K562 (cell line): ENCODE measurements around the gene NPC1L1. TPM values are rescaled to one million over a fixed set of nuclear protein-coding genes. Genes with fewer than 3 reads are reported as not detected.

Experiments
- ARID3A ChIP-seq: IDR thresholded peaks from 2 replicates; pipeline ENCODE4 v1.6.1; 2012; ENCODE audit warnings: low read depth, low read length, improper control_type of control experiment, borderline replicate concordance
- ARID3B ChIP-seq: fragments of 250-450 bp; sonication (Bioruptor Pico); IDR thresholded peaks from 2 replicates; pipeline ENCODE4 v1.4.0; 2020; ENCODE audit warnings: borderline replicate concordance
- FUS ChIP-seq: fragments of 200-400 bp; formaldehyde crosslinking; optimal IDR thresholded peaks from 2 replicates; pipeline ENCODE3; 2017; ENCODE audit warnings: low read depth, low read length
- GTF2F1 ChIP-seq: IDR thresholded peaks from 2 replicates; pipeline ENCODE4 v1.6.1; 2011; ENCODE audit warnings: low read depth, low read length, improper control_type of control experiment
- HNRNPLL ChIP-seq: fragments of 200-400 bp; formaldehyde crosslinking; IDR thresholded peaks from 2 replicates; pipeline ENCODE4 v1.6.1; 2017; ENCODE audit warnings: low read length, low read depth, mild to moderate bottlenecking; ENCODE audit not compliant: poor library complexity, severe bottlenecking
- MCM3 ChIP-seq: fragments of 450-650 bp; IDR thresholded peaks from 2 replicates; pipeline ENCODE4 v1.6.1; 2016
- MEIS2 ChIP-seq: fragments of 450-650 bp; IDR thresholded peaks from 2 replicates; pipeline ENCODE4 v1.6.1; 2014; ENCODE audit warnings: mild to moderate bottlenecking; ENCODE audit not compliant: partially characterized antibody
- NR3C1 ChIP-seq: sonication (generic); formaldehyde crosslinking; IDR thresholded peaks from 2 replicates; pipeline ENCODE4 v1.8.1; 2022; ENCODE audit warnings: missing genetic modification reagents
- RUNX1 ChIP-seq: sonication (generic); IDR thresholded peaks from 2 replicates; pipeline ENCODE4 v1.6.1; 2016; ENCODE audit warnings: antibody characterized with exemption, low read depth
- SIN3A ChIP-seq, 2 experiments: fragments of 150-350 bp in 1 of 2; IDR thresholded peaks; 2 replicates each; pipeline ENCODE4 v1.6.1; 2011 to 2016; ENCODE audit warnings: borderline replicate concordance in 2 of 2, low read depth in 2 of 2, low read length in 2 of 2, mild to moderate bottlenecking in 2 of 2, moderate library complexity in 2 of 2; ENCODE audit not compliant: control insufficient read depth in 1 of 2
- SLC30A9 ChIP-seq: fragments of 250-450 bp; sonication (Bioruptor Pico); IDR thresholded peaks from 2 replicates; pipeline ENCODE4 v1.8.0; 2022; ENCODE audit warnings: mild to moderate bottlenecking, moderate library complexity
- TRIM28 ChIP-seq: fragments of 450-650 bp; IDR thresholded peaks from 2 replicates; pipeline ENCODE4 v1.6.1; 2017
- ZBTB49 ChIP-seq: sonication (generic); formaldehyde crosslinking; IDR thresholded peaks from 2 replicates; pipeline ENCODE4 v1.8.0; 2022; ENCODE audit warnings: missing genetic modification reagents, mild to moderate bottlenecking, borderline replicate concordance
- ZFP36 ChIP-seq: fragments of 150-350 bp; IDR thresholded peaks from 2 replicates; pipeline ENCODE4 v1.6.1; 2018; ENCODE audit warnings: low read length, low read depth; ENCODE audit not compliant: partially characterized antibody
- ZNF143 ChIP-seq: sonication (generic); formaldehyde crosslinking; IDR thresholded peaks from 2 replicates; pipeline ENCODE4 v1.9.0; 2022; ENCODE audit warnings: mild to moderate bottlenecking, missing genetic modification reagents
- ZNF589 ChIP-seq: fragments of 200-800 bp; sonication (Bioruptor generic); IDR thresholded peaks from 2 replicates; pipeline ENCODE4 v1.6.1; 2016; ENCODE audit warnings: low read depth, missing genetic modification characterization, missing compliant biosample characterization
- ZNF76 ChIP-seq: fragments of 250-450 bp; sonication (Bioruptor Pico); IDR thresholded peaks from 2 replicates; pipeline ENCODE4 v1.4.0; 2020; ENCODE audit warnings: mild to moderate bottlenecking, moderate library complexity, borderline replicate concordance
- polyA plus RNA-seq, 8 experiments: library from polyadenylated mRNA; depleted of rRNA in 4 of 8; stranded (reverse) in 5 of 8; unstranded in 3 of 8; fragments of >200 nt; fragmentation: Nextera tagmentation in 2 of 8; fragmentation: Illumina TruSeq in 1 of 8; extraction: Ambion mirVana in 2 of 8; extraction: Trizol in 1 of 8; gene quantifications; 2 replicates each; pipeline versions ENCODE4 v1.2.1 to v1.2.3, GENCODE V29; 2011 to 2014; ENCODE audit warnings: inconsistent platforms in 1 of 8, missing spikeins in 1 of 8
- total RNA-seq, 7 experiments: library from RNA; depleted of rRNA in 6 of 7; stranded (reverse); fragments of >200 nt in 6 of 7; fragmentation: Illumina TruSeq in 2 of 7; extraction: Trizol in 2 of 7; gene quantifications; 2 replicates each; pipeline versions ENCODE4 v1.2.1 to v1.2.3, GENCODE V29; 2011 to 2021; ENCODE audit warnings: low replicate concordance in 1 of 7
- TF ChIP-seq, protein P1 (sequence below): fragments of 450-650 bp; IDR thresholded peaks from 2 replicates; pipeline ENCODE4 v1.6.1; 2016; ENCODE audit warnings: antibody characterized with exemption

NPC1L1 gene
- total and polyA plus RNA-seq, 9 of the 15 experiments (the other 6 are each of a cell fraction or from before 2014, with no cell fraction given), result 0.01 to 0.18 (median 0.07) TPM; not detected in 4

DNA sequence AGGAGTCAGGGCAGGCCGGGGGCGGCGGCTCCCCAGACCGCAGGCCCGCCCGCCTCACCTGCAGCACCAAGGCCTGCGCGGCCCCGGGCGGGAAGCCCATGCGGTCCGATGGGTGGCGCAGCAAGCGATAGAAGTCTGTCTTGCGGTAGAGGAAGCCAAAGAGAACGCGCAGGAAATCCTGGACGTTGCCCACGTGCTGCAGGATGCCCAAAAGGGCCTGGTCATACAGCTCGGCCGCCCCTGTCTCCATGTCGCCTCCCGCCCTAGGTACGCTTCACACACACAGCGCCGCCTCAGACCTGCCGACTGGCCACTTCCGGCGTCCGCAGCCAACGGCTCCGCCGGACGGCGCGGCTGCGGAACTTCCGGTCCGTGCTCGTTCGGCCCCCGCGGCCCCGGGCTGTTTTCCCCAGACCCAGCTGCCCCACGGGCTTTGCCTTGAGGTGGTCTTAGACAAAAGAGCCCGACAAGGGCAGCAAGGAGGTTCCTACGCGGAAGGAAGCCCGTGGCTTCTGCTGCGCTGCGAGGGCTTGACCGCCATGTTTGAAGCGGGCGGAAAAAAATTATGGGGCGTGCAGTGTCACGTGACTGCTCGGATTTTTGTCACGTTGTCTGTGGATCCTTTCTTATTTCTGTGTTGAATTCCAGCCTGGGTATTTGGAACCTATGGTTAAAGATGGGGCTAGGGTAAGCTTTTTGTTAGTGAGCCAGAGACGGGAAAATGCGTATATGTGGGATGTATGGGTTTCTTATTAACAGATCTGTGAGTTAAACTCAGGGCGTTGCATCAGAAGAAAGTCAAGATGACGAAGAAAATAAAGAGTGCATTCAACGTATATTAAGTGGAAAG lies 50.6 kb downstream of the NPC1L1 start, which contains the start of gene NUDCD3 (continued):
- TF ChIP-seq ARID3A (no peak), HNRNPLL (peak; percentile 67), NR3C1 (peak; percentile 87; the same call in 1 of the 2 replicates), MCM3 (no peak), ZNF589 (peak; percentile 73; the same call in 1 of the 2 replicates), ZBTB49 (CRISPR knock-in tag) (no peak), SLC30A9 (CRISPR knock-in tag) (no peak), FUS (no peak), SIN3A (IDR thresholded peaks at IDR 0.05; ENCODE audit: borderline replicate concordance in 2 of 2, control insufficient read depth in 1 of 2, low read depth in 2 of 2, low read length in 2 of 2) (peak; percentile 53 to 92; a peak in 2 of 4 replicates), TRIM28 (no peak; the same call in 1 of the 2 replicates), RUNX1 (no peak), ARID3B (CRISPR knock-in tag) (no peak; the same call in 1 of the 2 replicates), ZFP36 (no peak), GTF2F1 (0 out of 2 replicates have a peak, but pooled peaks have one; percentile 32), MEIS2 (no peak), ZNF76 (CRISPR knock-in tag) (0 out of 2 replicates have a peak, but pooled peaks have one; percentile 47), ZNF143 (CRISPR knock-in tag) (0 out of 2 replicates have a peak, but pooled peaks have one; percentile 42)
- TF ChIP-seq, protein P1, sequence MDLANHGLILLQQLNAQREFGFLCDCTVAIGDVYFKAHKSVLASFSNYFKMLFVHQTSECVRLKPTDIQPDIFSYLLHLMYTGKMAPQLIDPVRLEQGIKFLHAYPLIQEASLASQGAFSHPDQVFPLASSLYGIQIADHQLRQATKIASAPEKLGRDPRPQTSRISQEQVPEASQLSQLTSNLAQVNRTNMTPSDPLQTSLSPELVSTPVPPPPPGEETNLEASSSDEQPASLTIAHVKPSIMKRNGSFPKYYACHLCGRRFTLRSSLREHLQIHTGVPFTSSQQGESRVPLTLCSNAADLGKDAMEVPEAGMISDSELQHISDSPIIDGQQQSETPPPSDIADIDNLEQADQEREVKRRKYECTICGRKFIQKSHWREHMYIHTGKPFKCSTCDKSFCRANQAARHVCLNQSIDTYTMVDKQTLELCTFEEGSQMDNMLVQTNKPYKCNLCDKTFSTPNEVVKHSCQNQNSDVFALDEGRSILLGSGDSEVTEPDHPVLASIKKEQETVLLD, result peak; percentile 17; the same call in 1 of the 2 replicates
